ENCODE data around the gene SS18.

SS18 gene

GRCh38 chr18:26071020-26071419, 19.4 kb downstream of the SS18 start:
- no peak overlapping the region; the same call in 1 of the 2 replicates for H3K27ac ChIP-seq
- TF ChIP-seq, protein P1, sequence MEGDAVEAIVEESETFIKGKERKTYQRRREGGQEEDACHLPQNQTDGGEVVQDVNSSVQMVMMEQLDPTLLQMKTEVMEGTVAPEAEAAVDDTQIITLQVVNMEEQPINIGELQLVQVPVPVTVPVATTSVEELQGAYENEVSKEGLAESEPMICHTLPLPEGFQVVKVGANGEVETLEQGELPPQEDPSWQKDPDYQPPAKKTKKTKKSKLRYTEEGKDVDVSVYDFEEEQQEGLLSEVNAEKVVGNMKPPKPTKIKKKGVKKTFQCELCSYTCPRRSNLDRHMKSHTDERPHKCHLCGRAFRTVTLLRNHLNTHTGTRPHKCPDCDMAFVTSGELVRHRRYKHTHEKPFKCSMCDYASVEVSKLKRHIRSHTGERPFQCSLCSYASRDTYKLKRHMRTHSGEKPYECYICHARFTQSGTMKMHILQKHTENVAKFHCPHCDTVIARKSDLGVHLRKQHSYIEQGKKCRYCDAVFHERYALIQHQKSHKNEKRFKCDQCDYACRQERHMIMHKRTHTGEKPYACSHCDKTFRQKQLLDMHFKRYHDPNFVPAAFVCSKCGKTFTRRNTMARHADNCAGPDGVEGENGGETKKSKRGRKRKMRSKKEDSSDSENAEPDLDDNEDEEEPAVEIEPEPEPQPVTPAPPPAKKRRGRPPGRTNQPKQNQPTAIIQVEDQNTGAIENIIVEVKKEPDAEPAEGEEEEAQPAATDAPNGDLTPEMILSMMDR (conservative IDR thresholded peaks at IDR 0.05): no peak

GRCh38 chr18:26059357-26059756, 31.1 kb downstream of the SS18 start:
- H3K27ac ChIP-seq: no peak overlapping the region
- TF ChIP-seq, protein P1 (conservative IDR thresholded peaks at IDR 0.05): no peak

DNA sequence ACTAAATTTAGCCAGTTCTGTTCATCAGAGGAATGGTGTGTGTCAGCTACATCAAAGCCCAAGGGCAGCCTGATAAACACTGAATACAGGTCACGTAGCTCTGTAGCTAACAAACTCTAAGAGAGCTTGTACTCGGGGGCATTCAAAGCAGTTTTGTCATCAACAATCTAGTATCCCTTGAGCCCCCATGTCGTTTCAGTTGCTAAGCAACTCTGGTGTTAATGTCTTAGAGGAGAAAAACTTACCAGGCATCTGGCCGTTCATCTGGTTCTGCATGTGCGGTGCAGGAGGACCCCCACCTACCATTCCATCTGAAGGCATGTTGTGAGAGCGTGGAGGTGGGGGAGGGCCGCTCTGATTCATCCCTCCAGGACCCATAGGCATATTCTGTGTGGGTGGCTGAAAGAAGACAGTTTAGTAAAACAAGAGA, 33.1 kb downstream of the SS18 start:
- TF ChIP-seq, protein P1 (conservative IDR thresholded peaks at IDR 0.05): no peak

GRCh38 chr18:26056291-26056690, 34.1 kb downstream of the SS18 start:
- TF ChIP-seq, protein P1 (conservative IDR thresholded peaks at IDR 0.05): no peak
- H3K27ac ChIP-seq: no peak overlapping the region

More for the DNA sequence above, 33.1 kb downstream of the SS18 start:
- no peak overlapping the region for H3K27ac ChIP-seq

GRCh38 chr18:26052505-26052904, 37.9 kb downstream of the SS18 start:
- TF ChIP-seq, protein P1 (conservative IDR thresholded peaks at IDR 0.05): no peak
- no peak overlapping the region for H3K27ac ChIP-seq

DNA sequence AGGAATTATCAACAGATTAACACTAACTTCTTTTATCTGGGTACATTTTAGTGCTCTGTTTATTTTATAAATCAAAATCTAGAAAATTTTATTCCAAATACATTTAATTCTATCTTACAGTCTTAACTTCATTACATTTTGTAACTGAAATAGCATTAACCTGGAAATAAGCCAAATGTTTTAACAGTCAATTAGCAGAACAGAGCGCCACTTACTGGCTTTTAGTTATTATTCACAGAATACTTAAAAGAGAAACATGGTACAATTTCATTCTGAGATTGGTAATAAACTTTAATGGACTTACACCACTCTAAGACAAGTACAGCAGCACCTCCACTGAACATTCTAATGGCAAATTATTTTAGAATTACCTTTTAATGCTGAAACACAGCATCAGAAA, 38.6 kb downstream of the SS18 start:
- no peak overlapping the region for H3K27ac ChIP-seq
- TF ChIP-seq, protein P1 (conservative IDR thresholded peaks at IDR 0.05): peak; percentile 37; the same call in 1 of the 2 replicates

GRCh38 chr18:26046419-26047077, 43.9 kb downstream of the SS18 start:
- no peak overlapping the region for H3K27ac ChIP-seq
- TF ChIP-seq, protein P1 (conservative IDR thresholded peaks at IDR 0.05): no peak

All from VCaP (cell line).